Activated CD4-positive, alpha-beta T cell treated with anti-CD3 and anti-CD28 coated beads, Interleukin-2, amount 50 U/mL, for 4 hours (primary cell): ENCODE measurements around the gene NBPF26.
A peak's percentile ranks its signal among the peaks of the same experiment; 100 is the strongest.
"Not testable (repeated sequence)": the region's sequence is repeated elsewhere in the genome, so short reads cannot be mapped to it uniquely, and the experiment has no call there.

Experiments used
- DNase-seq, 2 experiments: peaks; one replicate each; pipeline ENCODE4 v3.0.0-alpha.2; 2020

NBPF26 gene

DNA sequence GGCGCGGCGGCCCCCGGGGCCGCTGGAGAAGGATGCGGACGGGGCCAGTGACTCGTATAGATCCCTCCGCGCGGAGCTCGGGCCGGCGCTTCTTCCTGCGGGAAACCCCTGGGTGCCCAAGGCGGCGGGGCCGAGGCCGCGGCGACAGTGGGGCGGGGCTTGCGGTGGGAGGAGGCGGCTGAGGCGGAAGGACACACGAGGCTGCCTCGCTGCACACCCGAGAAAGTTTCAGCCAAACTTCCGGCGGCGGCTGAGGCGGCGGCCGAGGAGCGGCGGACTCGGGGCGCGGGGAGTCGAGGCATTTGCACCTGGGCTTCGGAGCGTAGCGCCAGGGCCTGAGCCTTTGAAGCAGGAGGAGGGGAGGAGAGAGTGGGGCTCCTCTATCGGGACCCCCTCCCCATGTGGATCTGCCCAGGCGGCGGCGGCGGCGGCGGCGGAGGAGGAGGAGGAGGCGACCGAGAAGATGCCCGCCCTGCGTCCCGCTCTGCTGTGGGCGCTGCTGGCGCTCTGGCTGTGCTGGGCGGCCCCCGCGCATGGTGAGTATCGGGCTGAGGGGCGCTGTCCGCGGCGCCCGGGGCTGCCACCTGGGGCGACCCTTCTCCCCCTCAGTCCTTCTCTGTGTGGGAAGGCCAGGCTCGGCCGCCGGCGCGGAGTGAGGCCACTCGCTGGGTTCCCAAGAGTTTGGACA lies at the start of gene NBPF26:
NBPF26 (plus strand) TSS at position 231 of the 688 bp plus-strand sequence.
- peak; percentile 73 to 76 for DNase-seq

GRCh38 chr1:120680106-120680819 lies 43.5 kb upstream of the NBPF26 start:
- DNase-seq, result not testable (repeated sequence)

- DNase-seq, result not testable (repeated sequence)
These were observed 42.8 kb upstream of the NBPF26 start for GRCh38 chr1:120680938-120681337.

DNA sequence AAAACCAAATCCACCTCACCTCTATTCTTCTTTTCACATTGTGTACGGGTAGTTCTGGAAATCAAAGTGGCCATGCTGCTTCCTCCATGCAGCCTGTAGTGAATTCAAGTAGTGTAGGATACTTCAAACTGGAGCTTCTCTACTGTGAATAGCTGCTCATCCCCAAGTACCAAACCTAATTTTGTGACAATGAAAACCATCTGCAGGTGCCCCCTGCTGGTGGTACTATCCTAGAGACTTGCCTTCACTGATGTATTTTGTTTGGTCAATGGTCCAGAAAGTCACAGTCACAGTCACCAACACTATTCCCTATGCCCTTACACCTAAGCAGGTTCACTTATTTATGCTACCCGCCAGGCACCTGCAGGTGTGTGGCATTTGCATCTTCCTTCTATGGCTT lies 39.3 kb upstream of the NBPF26 start:
- not testable (repeated sequence) for DNase-seq

GRCh38 chr1:120685622-120686021 lies 38.1 kb upstream of the NBPF26 start:
- DNase-seq, result not testable (repeated sequence)

GRCh38 chr1:120687250-120687649 lies 36.5 kb upstream of the NBPF26 start:
- DNase-seq, result not testable (repeated sequence)

GRCh38 chr1:120700807-120701562 lies 22.8 kb upstream of the NBPF26 start:
- not testable (repeated sequence) for DNase-seq

GRCh38 chr1:120723358-120723714 lies 409 bp upstream of the NBPF26 start:
- peak in 1 of 2 experiments; percentile 0 for DNase-seq

DNA sequence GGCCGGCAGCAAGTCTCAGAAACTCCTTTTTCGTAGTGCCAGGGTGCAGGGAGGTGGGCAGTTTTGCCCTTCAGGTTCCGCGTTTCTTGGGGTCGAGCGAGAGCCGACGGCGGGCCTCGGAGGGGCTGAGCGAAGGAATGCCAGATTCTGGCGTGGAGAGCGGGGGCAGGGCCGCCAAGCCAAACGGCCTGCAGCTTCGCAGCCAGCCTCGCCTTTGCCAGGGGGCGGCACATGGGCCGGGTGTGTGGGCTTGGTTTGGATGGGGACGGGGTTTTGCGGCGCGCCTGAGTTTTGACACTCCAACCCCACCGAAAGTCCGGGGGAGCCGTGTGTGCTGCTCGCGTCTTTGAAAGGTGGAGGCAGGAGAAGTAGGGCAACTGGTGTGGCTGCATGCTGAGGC lies 762 bp downstream of the NBPF26 start:
- peak in 1 of 2 experiments; percentile 0 for DNase-seq

DNA sequence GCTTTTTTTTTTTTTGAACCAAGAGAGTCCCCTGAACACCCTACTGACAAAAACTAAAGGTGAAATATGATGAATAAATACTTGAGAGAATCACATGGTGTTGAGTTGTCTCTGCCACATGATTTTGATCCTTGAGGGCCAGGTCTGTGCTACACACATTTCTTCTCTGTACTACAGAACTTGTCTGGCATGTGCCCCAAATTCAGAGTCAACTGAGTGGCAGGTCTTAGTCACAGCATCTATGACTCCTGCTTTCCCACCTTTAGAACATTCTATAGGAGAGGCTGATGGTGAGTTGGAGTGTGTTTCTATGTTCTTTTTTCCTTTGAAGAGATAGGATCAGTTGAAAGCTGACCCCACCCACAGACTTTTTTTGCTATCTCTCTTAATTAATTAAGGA lies 5.1 kb downstream of the NBPF26 start:
- peak; percentile 27 to 35 for DNase-seq

GRCh38 chr1:120769090-120769489 lies 45.3 kb downstream of the NBPF26 start:
- not testable (repeated sequence) for DNase-seq

- not testable (repeated sequence) for DNase-seq
These were observed 81.7 kb downstream of the NBPF26 start for GRCh38 chr1:120805452-120805851.

DNA sequence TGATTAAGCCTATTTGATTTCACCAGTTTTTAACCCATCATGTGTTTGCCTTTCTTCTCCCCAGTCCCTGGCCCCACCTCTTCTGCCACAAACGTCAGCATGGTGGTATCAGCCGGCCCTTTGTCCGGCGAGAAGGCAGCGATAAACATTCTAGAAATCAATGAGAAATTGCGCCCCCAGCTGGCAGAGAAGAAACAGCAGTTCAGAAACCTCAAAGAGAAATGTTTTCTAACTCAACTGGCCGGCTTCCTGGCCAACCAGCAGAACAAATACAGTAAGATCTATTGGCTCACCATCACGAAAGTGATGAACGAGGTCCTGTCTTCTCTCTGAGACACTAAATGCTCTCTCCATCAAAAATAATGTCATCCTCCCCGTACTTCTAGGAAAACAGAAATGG lies 88.1 kb downstream of the NBPF26 start:
- peak; percentile 18 to 22 for DNase-seq

- not testable (repeated sequence) for DNase-seq
These were observed 101.3 kb downstream of the NBPF26 start for GRCh38 chr1:120825051-120825450.

- DNase-seq, result not testable (repeated sequence)
These were observed 102.9 kb downstream of the NBPF26 start for GRCh38 chr1:120826623-120827022.

- DNase-seq, result peak; percentile 74 to 79
These were observed 120.6 kb downstream of the NBPF26 start for GRCh38 chr1:120844186-120844944.

DNA sequence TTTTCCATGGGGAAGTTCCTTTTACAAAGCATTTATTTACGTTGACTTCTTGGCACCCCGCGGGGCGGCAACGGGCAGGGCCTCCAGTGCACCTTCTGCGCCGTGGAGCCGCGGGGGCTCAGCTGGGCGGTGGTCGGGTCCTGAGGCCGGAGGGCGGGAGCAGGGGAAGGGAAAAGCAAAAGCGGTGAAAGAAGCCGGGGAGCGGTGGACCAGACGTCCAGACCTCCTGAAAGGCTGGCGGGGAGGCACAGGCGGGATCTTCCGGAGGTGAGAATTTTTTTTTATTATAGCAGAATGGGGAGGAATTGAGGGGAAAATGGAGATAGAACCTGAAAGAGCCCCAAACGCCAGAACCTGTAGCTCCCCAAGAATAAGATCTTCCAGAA lies 121.2 kb downstream of the NBPF26 start:
- not testable (repeated sequence) for DNase-seq

DNA sequence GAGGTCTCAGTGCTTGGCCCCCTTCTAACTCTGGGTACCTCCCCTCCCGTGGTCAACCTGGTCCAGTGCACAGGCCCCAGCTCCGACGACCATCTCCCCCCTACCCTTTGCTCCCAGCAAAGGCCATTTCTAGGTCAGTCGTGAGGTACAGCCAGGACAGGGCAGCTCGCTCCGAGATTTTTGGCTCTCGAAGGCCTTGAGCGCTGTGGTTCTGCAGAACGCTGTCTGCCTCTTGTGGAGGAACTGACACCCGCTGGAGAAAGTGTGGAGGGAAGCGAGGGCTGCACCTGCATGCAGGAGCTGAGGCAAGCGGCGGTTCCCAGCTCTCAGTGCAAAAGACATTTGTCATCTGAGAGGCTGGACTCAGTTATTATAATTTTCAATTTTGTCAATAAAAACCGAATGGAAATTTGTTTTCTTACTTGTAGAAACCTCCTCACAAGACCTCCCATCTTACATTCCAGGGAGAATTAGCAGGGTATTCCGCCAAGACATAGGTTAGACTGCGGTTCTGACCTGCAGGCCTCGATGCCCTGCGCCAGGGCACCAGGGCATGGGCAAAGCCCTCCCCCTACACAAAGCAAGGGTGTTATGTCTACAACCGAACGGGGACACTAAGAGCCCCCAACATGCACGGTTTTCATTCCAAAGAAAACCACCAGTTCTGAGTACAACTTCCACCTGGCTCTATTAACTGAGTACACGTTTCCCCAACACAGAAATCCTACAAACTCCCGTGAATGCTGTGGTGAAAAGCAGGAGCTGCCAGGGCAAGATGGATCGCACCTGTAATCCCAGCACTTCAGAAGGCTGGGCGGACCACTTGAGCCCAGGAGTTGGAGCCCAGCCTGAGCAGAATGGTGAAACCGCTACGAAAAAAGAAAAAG lies 125.9 kb downstream of the NBPF26 start:
- DNase-seq, result peak; percentile 20 to 42

- DNase-seq, result not testable (repeated sequence)
These were observed 126.5 kb downstream of the NBPF26 start for GRCh38 chr1:120850287-120850536.

DNA sequence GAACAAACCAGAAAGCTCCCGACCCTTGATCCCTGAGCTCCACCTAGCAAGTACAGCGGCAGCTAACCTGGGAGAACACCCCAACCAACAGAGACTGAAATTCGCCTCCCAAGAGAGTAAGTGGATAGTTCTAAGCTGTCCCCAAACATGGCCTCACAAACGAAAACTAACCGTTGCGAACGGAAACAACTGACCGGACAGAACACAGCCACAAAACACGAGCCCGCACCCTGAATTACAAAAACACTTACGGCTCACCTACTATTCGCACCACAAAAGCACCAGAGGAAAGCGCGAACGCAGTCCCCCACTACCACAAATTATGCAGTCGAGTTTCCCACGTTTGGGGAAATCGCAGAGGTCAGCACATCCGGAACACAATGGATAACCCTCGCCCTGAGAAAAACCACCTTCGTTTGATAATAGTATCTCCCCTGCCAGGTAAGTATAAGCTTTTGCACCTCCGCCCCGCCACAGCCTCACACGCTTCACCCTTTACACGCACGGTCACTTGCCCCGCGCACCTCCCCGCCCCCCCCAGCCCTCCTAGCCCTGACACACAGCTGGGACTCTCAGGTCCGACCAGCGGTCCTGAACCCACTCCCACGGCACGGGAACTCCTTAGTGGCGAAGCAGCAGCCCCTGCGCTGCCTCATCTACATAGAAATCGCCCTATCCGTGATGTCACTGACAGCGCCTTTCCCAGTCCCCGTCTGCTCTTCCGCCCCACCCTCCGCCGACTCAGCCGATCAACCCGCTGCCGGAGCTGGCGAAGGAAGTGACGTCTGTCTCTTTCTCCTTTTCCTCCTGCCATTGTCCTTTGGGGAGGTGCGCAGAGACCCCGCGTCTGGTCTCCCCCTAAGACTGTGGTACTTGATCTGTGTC lies 127.0 kb downstream of the NBPF26 start:
- peak; percentile 76 to 80 for DNase-seq

- not testable (repeated sequence) for DNase-seq
These were observed 134.4 kb downstream of the NBPF26 start for GRCh38 chr1:120858144-120858543.
